Activated CD8-positive, alpha-beta memory T cell treated with anti-CD3 and anti-CD28 coated beads, Interleukin-2, amount 50 U/mL, for 1 hour (primary cell): Measurements from ENCODE around the gene KLHL26.

ENCODE experiments used
- DNase-seq: peaks from one replicate; pipeline ENCODE4 v3.0.0-alpha.2; 2020; ENCODE audit errors: extremely low read depth

The KLHL26 gene

DNA sequence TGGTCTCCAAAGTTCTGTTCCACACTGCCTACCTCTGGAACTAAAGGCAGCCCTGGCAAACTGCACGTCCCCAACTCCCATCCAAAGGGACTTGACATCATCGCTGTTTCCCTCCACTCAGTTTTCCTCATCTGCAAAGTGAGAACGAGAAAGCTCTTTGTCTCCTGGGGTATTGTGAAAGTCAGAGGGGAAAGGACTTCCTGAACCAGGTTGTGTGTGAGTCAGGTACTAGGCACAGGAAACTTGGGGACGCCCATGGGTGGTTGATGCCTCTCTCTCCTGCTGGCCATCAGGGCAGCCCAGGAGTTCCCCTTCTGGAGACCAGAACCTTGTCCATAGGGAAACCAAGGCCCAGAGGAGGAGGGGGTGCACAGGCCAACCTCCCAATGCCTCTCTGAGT lies 35.0 kb upstream of the KLHL26 start:
- DNase-seq, result no peak

DNA sequence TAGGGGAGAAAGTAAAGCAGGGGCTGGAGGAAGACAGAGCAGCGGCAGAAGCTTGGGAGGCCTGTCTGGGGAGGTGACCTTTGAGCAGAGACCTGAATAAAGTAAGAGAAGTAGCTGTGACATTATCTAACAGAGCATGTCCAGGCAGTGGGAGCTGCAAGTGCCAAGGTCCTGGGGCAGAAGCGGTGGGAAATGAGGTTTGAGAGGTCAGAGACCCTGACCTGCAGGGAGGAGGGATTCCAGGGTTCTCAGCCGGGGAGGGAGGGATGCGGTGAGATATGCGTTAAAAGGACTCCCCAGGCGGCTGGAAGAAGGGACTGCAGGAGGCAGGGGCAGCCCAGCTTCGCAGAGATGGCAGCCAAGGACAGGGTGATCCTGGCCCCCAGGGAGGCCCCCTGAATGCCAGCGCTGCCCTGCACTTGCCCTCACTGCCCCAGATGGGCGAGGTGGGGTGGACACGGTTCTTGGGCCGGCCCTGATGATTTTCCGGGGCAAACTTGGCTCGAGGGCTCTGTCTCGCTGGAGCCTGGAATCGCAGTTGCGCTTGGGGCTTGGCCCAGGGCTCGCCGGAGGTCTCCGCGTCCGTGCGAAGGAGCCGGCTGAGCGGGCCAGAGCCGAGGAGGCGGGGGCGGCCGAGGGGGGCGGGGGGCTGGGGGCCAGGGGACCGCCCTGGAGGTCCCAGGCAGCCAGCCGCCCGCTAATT lies 33.4 kb upstream of the KLHL26 start:
- no peak for DNase-seq

DNA sequence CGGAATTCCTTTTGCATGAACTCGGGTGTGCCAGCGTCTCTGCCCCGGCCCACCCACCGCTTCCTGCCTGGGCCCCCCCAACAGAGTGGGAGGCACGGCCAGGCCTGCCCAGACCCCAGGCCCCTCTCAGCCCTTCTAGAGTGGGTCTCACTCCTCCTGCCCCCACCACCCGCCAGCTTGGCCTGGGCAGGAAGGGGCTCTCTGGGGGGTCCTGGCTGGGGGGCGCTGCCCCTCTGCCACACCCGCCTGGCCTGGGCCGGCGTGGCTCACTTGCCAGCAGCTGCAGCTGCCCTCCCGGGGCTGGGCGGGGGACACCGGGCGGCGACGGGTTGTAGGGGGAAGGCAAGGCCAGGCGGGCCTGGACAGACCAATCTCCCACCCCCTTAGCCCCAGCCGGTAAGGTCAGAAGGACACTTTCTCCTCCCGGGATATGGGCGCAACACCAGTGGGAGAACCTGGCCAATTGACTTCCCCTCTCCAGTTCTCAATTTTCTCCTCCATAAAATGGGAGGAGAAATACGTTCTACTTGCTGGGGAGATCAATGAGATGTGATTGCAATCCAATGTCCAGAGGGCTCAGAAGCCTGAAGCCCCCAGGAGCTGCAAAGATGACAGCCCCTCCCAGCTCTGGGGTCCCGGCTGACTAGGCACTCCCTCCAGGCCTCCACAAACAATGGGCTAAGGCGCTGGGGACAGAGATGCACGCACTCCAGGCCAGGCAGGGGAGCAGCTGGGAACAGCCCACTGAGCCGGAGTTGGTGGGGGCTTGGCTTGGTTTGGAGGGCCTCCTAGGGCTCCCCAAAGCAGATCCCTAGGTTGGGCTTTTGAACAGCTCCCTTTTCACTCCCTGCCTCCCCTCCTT lies 32.6 kb upstream of the KLHL26 start:
- no peak for DNase-seq

DNA sequence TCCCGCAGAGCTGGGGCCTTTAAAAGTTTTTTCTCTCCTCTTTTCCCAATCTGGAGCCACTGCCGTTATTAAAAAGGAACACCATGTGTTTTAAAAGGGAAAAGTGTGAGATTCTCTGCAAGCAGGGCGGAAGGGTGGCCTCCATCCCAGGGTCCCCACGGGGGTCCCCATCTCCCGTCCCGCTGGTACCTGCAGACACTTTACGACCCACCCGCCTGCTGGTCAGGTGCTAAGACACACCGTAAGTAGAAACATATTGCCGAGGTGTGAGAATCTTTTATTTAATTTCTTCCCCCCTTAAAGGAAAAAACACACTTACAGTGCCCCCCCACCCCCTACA lies 32.0 kb upstream of the KLHL26 start:
- no peak for DNase-seq

DNA sequence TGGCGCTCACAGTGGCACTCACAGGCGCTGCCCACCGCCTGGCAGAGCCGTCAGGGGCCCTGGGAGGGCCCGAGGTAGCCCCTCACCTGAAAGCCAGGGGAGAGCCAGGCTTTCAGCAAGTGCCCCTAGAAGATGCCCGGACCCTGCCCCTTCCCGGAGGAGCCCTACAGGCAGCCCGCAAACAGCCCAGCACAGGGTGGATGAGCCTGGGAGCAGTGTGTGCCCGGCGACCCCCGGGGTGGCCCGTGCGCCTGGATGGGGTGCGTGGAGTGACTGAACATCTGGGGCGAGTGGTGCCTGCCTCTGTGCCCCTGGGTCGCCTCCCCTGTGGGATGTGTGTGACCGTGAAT lies 31.7 kb upstream of the KLHL26 start:
- no peak for DNase-seq

DNA sequence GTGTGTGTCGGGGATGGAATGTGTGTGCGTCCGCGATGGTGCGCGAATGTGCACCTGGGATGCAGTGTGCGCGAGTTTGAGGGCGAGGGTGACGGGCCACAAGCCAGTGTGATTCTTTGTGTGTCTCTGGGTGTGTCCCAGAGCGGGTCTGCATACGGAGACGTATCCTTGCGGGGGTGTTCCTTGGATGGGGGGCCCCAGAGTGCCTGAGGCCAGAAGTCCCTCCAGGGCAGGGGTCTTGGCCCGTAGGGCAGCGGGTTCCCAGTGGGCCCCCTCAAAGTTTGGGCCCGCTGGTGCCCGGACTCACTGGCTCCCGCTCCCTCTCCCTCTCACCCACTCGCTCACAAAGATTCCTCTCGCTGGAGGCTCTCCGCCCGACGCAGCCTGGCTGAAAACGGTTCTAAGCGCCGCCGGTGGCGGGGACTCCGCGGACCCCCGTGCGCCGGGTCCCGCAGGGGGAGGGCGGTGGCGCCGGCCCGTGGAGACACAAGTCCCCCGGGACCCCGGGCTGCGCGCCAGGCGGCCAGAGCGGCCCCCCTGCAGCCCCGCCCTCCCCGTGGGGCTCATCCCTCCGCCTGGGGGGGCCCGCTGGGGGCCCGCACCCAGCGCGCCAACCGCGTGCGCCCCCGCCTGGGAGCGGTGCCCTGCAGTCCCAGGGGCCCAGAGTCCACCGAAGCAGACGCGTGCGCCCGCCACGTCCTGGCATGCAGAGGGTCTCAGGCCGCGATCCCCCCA lies 31.1 kb upstream of the KLHL26 start:
- no peak for DNase-seq

DNA sequence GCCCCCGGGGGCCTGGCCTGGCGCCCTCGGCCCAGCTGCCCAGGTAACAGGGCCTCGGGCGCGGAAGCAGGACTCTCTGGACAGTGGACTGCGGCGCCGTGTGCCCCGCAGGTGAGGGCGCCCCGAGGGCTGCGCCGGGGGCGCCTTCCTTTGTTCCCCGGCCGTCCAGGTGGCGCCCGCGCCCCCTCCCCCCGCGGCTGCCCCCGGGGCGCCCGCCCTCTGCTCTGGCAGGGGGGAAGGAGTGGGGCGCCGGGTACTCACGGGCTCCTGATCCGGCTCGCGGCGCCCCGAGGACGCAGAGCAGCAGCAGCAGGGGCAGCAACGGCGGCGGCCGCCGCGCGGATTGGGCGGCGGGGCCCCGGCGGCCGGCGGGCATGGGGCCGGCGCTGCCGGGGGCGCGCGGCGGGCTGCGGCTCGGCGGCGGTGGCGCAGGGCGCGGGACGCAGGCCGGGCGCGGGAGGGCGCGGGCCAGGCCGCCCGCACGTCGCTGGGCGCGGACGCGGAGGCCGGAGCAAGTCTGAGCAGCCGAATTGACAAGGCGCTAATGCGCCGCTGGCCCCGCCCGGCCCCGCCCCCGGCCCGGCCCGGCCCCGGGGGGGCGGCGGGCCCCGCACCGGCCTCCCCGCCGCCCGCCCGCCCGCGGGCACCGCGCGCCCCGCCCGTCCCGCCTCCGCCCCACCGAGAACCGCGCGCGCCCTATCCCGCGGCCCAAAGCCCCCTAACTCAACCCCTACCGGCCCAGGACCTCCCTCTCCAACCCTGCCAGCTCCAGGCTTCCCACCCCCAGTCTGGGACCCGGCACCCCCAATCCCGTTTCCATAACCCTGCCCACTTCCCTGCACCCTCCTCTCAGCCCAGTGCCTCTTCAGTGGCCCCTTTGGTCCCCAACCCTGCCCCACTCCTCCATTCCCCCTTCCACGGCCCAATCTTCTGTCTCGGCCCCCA lies 30.3 kb upstream of the KLHL26 start, which contains the start of gene CRLF1:
CRLF1 (minus strand) TSS at position 519 of the 945 bp plus-strand sequence; CDS start at position 376, 143 bp downstream.
- DNase-seq, result no peak

DNA sequence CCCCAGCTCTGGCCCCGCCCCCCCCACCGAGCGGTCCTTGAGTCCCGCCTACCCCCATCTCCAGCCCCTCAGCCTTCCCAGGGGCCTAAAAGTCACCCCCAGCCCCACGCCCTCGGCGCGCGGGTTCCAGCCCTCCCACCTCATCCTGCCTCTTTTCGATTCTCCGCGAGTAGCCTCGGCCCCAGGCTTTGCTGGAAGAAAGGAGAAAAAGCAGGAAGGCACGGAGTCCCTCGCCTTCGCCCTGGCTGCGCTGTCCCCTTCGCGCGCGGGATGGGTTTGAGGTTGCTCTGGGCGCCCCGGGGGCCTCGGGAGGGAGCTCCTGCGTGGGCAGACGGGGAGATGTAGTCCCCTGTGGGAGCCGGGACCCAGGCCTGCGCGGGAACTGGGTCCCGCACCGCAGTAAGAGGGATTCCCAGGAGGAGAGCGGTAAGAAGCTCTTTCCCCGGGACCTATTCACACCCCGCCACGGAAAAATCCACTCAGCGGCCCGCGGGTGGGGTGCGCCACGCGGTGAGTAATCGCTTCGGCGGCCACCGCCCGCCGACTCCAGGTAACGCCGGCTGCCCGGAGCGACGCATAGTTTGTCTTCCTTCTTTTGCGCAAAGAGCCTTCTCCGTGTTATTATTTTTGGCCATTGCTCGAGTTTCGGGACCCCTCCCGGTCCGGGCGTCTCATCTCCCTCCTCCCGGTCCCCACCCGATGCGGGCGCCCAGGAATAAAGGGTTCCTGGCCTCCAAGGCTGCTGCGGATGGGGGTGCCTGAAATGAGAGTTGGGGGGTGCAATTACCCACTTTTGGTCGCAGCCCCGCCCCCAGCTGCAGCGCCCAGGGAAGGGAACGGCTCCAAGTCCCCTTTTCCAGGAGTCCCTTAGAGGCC lies 29.4 kb upstream of the KLHL26 start:
- no peak for DNase-seq

DNA sequence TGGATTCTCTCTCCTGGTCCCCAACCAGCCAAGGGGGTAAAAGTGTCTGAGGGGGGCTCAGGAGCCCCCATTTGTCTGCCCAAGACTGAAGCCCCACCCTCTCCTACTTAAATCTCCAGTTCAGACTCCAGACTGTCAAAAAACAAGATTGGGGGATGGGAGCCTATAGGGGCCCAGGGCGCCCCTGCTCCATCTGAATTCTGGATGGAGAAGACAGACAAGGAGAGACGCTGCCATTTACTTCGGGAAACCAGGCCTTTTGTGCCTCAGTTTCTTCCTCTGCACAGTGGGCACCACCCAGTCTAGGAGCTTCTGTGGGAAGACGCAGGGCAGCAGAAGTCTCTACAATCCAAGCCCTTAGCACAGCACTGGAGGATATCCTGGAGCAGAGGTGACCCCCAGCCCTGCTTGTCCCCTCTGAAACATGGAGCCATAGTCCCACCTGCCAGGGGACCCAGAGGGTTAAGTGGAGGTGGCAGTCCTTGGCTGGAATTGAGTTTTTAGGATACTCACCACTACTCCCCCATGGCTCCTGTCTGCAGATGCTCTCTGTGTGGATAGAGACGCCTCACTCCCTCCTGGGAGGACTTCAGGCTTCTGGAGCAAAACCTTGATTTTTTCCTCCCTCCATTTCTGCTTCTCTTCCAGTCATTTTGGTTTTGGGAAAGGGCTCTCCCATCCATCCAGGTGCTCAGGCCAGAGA lies 28.6 kb upstream of the KLHL26 start:
- DNase-seq, result no peak

DNA sequence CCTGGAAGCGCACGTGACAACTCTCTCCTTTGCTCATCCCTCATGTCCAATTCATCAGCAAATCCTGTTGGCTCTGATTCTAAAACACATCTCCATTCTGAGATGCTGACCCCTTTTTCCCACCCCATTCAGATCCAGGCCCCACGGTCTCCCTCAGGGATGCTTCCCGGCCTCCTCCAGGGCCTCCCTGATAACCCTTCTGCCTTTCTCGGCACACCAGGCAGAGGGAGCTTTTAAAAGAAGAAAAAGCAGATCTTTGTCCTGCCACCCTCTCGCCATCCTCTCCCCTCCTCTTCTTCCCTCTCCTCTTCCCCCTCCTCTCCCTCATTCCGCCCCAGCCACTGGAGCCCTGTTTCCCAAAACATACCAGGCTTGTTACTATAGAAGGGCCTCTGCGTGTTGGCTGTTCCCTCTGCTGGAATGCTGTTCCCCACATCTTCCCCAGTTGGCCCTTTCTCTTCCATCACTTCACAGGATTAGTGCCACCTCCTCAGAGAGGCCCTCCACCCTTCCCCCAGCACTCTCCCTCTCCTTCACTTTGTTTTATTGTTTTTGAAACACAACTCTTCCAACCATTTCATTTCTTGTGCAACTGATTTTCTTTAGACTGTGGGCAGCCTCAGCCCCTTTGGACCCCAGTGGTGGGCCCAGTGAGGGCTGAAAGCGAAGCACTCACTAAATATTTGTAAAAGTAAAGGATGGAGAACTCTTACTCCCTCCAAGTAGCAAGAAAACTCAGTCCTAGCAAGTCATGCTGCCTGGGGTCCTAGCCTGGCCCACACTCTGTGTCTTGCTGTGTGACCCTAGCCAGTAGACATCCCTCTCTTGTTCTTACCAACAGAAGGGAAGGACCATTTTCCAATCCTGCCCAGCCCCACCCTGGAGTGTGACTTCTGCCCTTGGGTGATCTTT lies 27.8 kb upstream of the KLHL26 start:
- DNase-seq, result no peak

DNA sequence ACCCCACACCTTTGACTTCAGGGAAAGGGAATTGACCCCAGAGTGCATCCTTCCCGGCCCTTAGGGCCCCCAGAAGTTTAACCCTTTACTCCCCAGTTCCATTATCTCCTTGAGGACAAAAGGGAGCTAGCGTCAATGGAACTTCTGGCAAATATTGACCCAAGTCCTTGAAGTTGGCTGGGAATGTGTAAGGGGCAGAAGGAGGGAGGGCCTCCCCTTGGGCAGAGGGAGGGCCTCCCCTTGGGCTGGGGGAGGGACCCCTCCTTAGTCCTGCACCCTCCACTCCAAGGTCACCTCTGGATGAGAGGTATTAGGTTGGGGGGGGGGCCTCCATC lies 27.1 kb upstream of the KLHL26 start:
- DNase-seq, result no peak

DNA sequence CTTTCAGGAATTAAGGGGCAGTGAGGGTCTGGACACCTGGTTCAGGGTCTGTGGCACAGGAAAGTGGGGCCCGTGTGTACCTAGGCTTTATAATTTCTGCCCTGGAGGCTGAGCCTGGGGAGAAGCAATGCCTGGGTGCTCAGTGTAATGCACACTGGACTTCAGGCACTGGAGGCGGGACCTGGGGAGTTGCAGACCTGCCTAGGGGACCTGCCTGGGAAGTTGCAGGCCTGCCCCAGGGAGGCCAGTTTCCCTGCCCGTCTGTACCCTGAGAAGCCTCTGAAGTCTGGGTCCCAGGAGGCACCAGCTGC lies 26.6 kb upstream of the KLHL26 start:
- no peak for DNase-seq

DNA sequence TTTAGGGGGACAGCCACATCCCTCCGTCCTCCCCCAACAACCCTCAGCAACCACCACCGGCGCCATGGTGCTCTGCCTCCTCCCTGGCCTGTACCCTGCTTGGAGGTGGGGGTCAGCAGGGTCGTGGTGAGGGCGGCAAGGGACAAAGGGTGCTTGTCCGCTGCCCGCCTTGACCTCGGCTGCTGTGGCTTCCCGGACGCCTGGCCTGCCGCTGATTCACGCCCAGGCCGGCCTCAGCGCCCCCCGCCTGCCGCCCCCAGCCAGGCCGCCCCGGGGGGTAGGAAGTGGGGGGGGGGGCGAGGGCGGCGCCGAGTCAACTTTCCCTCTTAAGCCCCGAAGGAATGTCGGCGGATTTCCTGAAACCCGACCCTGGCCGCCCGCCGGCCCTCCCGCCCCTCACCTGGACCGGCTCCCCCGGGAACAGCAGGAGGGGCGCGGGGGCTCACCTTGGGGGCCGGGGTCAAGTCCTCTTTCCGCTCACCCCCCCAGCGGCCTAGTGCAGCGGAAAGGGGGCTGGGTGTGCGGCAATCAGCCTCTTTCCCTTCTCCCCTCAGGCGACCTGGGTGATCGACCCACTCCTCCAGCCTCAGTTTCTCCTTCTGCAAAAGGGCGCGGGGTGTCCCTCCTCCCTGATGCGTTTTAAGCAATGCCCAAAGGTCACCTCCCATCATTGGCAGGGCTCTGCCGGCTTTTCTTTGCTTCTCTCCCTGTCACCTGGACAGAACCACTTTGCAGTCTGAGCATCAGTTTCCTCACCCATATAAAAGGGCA lies 26.1 kb upstream of the KLHL26 start:
- DNase-seq, result no peak

DNA sequence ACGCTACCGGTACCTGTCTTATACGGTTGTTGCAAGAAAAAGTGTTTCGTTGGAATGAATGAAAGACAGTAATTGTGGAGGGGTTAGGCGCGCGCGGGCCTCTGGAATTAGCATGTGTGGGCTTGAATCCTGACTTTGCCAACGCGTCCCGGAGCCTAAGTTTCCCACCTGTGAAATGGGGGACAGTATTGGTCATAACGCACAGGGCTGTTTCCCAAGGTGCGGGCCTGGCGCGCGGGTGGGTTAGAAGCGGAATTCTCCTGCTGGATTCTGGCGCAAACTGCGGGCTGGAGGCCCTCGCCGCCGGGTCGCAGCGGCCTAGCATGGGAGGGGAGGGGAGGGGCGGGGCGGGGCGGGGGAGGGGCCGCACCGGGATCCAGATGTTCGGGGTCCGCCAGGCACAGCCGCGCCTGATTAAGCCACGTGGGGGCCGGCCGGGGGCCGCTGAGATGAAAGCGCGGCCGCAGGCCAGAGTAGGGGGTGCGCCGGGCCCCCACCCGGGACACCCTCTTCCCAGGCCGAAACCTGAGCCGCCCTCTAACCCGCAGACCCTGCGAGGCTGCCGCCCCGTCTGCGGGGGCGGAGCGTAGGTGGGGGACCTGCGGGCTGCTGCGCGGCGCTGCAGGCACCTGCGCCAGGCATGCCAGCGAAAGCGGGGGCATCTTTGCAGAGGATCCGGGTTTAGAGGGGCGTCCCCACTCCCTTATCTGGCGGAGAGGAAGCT lies 25.3 kb upstream of the KLHL26 start:
- DNase-seq, result no peak

DNA sequence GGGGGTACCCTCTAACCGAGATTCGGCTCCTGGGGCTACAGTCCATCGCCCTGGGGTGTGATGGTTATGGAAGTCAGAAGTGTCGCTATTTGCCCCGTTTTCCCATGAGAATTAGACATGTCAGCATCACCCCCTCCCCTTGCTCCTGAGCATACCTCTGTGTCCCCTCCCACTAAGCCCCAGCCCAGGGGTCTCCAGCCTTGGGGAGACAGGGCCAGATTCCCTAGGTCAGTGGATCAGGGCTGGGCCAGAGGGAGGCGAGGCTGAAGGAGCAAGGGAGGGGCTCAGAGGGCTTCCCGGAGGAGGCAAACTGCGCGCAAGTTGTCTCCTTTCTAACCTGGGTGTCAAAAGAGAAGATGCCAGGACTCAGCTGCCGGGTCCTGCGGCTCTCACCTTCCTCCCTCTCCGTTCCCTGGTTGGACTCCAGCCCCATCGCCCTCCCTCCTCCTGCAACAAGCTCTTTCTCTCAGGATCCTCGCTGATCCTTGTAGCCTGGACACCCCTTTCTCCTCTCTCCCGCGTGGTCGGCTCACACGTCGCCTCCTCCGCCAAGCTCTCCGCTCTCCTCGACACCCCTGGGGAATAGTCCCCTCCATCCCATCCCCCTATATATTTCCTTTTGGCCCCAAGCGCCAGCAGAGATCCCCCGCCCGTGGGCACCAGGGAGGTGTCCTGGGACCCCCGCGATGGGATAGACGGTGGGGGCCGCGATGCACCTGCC lies 24.6 kb upstream of the KLHL26 start:
- DNase-seq, result no peak

DNA sequence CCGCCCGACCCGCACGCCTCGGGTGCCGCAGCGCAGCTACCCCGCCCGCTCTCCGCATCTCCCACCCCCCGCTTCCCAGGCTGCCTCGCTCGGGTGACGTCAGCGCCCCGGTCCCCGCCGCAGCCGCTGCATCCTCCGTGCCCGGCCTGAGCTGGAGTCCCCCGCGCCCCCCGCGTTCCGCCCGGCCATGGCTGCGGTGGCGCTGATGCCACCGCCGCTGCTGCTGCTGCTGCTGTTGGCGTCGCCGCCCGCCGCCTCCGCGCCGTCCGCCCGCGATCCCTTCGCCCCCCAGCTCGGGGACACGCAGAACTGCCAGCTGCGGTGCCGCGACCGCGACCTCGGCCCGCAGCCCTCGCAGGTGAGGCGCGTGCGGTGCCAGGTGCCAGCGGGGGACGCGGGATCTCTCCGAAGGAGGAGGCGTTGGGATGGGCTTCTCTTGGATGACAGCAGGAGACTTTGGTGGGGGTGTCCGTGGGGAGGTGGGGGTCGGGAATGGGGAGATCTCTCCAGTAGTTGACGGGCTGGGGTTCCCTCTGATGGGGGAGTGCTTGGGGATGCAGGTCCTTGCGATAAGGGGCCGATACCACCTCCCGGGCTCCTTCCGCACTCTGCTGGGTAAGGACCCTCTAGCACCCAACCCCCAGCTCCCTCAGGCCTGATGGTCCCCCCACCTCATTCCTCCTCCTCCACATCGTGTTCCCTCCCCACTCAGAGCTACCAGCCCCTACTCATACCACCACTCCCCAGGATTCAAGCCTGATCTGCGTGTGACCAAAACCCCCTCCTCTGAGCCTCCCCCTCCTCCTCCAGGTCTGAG lies 23.8 kb upstream of the KLHL26 start, which contains the start of gene TMEM59L:
TMEM59L (plus strand) TSS at position 99 of the 817 bp plus-strand sequence; CDS start at position 188, 89 bp downstream.
- no peak for DNase-seq
